WTC11 (cell line): ENCODE data around the gene RETREG3.

Experiments
- ATF2 ChIP-seq: sonication (generic); formaldehyde crosslinking; IDR thresholded peaks from 2 replicates; pipeline ENCODE4 v1.8.1; 2022; ENCODE audit warnings: low read depth, missing genetic modification reagents, borderline replicate concordance
- ELF4 ChIP-seq: sonication (generic); formaldehyde crosslinking; IDR thresholded peaks from 2 replicates; pipeline ENCODE4 v1.8.1; 2022; ENCODE audit warnings: low read depth, mild to moderate bottlenecking, moderate library complexity, missing genetic modification reagents
- ESRRA ChIP-seq: sonication (generic); formaldehyde crosslinking; IDR thresholded peaks from 2 replicates; pipeline ENCODE4 v1.8.1; 2022; ENCODE audit warnings: mild to moderate bottlenecking, missing genetic modification reagents, borderline replicate concordance
- JUN ChIP-seq: sonication (generic); formaldehyde crosslinking; IDR thresholded peaks from 2 replicates; pipeline ENCODE4 v1.8.0; 2023; ENCODE audit warnings: mild to moderate bottlenecking, missing genetic modification reagents
- SP1 ChIP-seq: sonication (generic); formaldehyde crosslinking; conservative IDR thresholded peaks from 2 replicates; pipeline ENCODE4 v1.8.1; 2022; ENCODE audit warnings: missing genetic modification reagents
- TCF7 ChIP-seq: sonication (generic); formaldehyde crosslinking; IDR thresholded peaks from 2 replicates; pipeline ENCODE4 v1.8.0; 2022; ENCODE audit warnings: mild to moderate bottlenecking, low read depth, missing genetic modification reagents, moderate library complexity
- ZBTB21 ChIP-seq: sonication (generic); formaldehyde crosslinking; IDR thresholded peaks from 2 replicates; pipeline ENCODE4 v1.8.1; 2023; ENCODE audit warnings: mild to moderate bottlenecking, missing genetic modification reagents, borderline replicate concordance
- ZNF138 ChIP-seq: sonication (generic); formaldehyde crosslinking; conservative IDR thresholded peaks from 2 replicates; pipeline ENCODE4 v1.8.1; 2022; ENCODE audit warnings: mild to moderate bottlenecking, moderate library complexity, missing genetic modification reagents
- TF ChIP-seq, protein P1 (sequence below): fragments of 200-600 bp; IDR thresholded peaks from 2 replicates; pipeline ENCODE4 v1.8.0; 2022; ENCODE audit warnings: antibody characterized with exemption

DNA sequence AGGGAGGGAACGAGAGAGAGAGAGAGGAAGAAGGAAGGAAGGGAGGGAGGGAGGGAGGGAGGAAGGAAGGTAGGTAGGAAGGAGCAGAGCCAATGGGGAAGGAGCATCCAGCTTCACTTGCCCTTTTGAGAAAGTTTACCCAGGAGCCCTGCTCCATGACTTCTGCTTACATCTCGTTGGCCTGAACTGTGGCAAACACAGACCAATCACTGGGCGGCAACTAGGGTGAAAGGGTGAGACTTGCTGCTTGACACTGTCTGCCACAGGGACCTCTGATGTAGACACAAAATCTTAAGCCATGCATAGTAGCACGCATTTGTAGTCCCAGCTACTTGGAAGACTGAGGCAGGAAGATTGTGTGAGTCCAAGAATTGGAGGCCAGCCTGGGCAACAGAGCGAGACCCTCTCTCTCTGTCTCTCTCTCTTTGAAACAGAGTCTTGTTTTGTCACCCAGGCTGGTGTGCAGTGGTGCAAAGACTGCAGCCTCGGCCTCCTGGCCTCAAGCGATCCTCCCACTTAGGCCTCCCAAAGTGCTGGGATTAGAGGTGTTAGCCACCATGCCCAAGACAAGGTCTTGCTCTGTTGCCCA is 30.4 kb upstream of the RETREG3 start:
- TF ChIP-seq, protein P1, sequence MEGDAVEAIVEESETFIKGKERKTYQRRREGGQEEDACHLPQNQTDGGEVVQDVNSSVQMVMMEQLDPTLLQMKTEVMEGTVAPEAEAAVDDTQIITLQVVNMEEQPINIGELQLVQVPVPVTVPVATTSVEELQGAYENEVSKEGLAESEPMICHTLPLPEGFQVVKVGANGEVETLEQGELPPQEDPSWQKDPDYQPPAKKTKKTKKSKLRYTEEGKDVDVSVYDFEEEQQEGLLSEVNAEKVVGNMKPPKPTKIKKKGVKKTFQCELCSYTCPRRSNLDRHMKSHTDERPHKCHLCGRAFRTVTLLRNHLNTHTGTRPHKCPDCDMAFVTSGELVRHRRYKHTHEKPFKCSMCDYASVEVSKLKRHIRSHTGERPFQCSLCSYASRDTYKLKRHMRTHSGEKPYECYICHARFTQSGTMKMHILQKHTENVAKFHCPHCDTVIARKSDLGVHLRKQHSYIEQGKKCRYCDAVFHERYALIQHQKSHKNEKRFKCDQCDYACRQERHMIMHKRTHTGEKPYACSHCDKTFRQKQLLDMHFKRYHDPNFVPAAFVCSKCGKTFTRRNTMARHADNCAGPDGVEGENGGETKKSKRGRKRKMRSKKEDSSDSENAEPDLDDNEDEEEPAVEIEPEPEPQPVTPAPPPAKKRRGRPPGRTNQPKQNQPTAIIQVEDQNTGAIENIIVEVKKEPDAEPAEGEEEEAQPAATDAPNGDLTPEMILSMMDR, result no peak
- TF ChIP-seq ZNF138 (CRISPR knock-in tag) (no peak), JUN (no peak), TCF7 (CRISPR knock-in tag) (no peak), SP1 (CRISPR knock-in tag) (no peak), ESRRA (CRISPR knock-in tag) (no peak), ZBTB21 (CRISPR knock-in tag) (no peak), ELF4 (CRISPR knock-in tag) (no peak), ATF2 (CRISPR knock-in tag) (no peak)
